NT2/D1 (cell line): ENCODE results near the gene BCKDHA.

Experiments used
- DNase-seq: peaks from one replicate; pipeline ENCODE4 v3.0.0-alpha.2; 2011; ENCODE audit warnings: low read depth, low spot score
- H3K27me3 ChIP-seq: 2 replicates; pipeline ENCODE4 v1.6.0; 2011; ENCODE audit warnings: mild to moderate bottlenecking; ENCODE audit not compliant: insufficient read length, insufficient read depth
- H3K36me3 ChIP-seq: 2 replicates; pipeline ENCODE4 v1.6.1; 2011; ENCODE audit warnings: mild to moderate bottlenecking, low read length, mixed read lengths; ENCODE audit not compliant: insufficient read depth, insufficient read length
- H3K4me1 ChIP-seq: 2 replicates; pipeline ENCODE4 v1.5.1; 2011; ENCODE audit not compliant: insufficient read depth, insufficient read length
- H3K4me3 ChIP-seq: 2 replicates; pipeline ENCODE4 v1.5.1; 2011; ENCODE audit warnings: low read depth; ENCODE audit not compliant: insufficient read length
- H3K9ac ChIP-seq: 2 replicates; pipeline ENCODE4 v1.6.0; 2011; ENCODE audit warnings: low read depth; ENCODE audit not compliant: insufficient read length
- H3K9me3 ChIP-seq: 2 replicates; pipeline ENCODE4 v1.5.1; 2011; ENCODE audit warnings: mild to moderate bottlenecking, low read length; ENCODE audit not compliant: insufficient read depth
- SUZ12 ChIP-seq: IDR thresholded peaks from 2 replicates; pipeline ENCODE4 v1.6.1; 2011; ENCODE audit not compliant: insufficient read length, insufficient read depth; ENCODE audit errors: extremely low read depth
- YY1 ChIP-seq: IDR thresholded peaks from 2 replicates; pipeline ENCODE4 v1.6.1; 2011; ENCODE audit not compliant: insufficient read length, insufficient read depth
- ZNF274 ChIP-seq: IDR thresholded peaks from 2 replicates; pipeline ENCODE4 v1.6.1; 2011; ENCODE audit warnings: mild to moderate bottlenecking, low read depth, low read length

The BCKDHA gene

GRCh38 chr19:41353466-41354342 is 43.9 kb upstream of the BCKDHA start, which contains the start of gene TGFB1:
Gene TGFB1, minus strand, starts transcription at chr19:41353922. Its CDS starts 878 bp downstream, at chr19:41353044.
- DNase-seq: no peak
- TF ChIP-seq ZNF274: no peak
- no peak for TF ChIP-seq YY1
- TF ChIP-seq SUZ12: no peak
- Histone ChIP-seq H3K4me3 (peak within 1 kb of the TSS; percentile 56), H3K9me3 (no peaks in the 10 kb centered on the region), H3K4me1 (peaks cover 13% of the 10 kb centered on the region), H3K36me3 (peaks cover 7% of the 10 kb centered on the region), H3K9ac (peak within 1 kb of the TSS; percentile 86), H3K27me3 (peaks cover 26% of the 10 kb centered on the region)

DNA sequence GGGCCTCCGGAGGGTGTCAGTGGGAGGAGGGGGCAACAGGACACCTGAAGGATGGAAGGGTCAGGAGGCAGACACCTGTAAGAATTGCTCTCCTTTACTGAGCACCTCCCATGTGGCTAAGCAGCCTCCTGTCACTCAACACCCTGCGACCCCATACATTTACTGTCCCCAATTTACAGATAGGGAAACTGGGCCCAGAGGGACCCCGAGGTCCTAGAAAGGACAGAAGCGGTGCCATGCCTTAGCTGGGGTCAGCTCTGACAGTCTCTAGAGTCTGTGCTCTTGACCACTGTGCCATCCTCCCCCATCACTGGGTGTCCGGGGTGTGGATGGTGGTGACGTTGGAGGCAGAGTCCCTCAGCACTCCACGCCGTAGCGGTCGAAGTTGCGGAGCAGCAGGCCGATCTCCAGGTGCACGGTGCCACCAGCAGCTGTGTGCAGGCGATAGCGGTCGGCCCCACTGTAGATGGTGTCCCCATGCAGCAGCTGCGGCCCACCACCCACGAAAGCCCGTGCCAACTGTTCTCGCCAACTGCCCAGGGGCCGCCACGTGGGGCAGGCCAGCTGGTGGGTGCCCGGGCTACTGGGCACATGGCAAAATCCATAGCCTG is 43.2 kb upstream of the BCKDHA start:
- H3K9ac ChIP-seq: peak overlapping the region; percentile 70

GRCh38 chr19:41355035-41355434 is 42.6 kb upstream of the BCKDHA start:
- peaks cover 7% of the 10 kb centered on the region for H3K36me3 ChIP-seq
- H3K4me3 ChIP-seq: no peak overlapping the region
- H3K9ac ChIP-seq: no peak overlapping the region
- TF ChIP-seq SUZ12 (no peak), YY1 (no peak), ZNF274 (no peak)
- peaks cover 26% of the 10 kb centered on the region for H3K27me3 ChIP-seq
- peaks cover 13% of the 10 kb centered on the region for H3K4me1 ChIP-seq
- no peak for DNase-seq
- no peaks in the 10 kb centered on the region for H3K9me3 ChIP-seq

More for the DNA sequence above, 43.2 kb upstream of the BCKDHA start:
- H3K9me3 ChIP-seq: no peaks in the 10 kb centered on the region
- peak overlapping the region; percentile 27 for H3K4me3 ChIP-seq
- peaks cover 13% of the 10 kb centered on the region for H3K4me1 ChIP-seq
- H3K36me3 ChIP-seq: peaks cover 7% of the 10 kb centered on the region
- H3K27me3 ChIP-seq: peaks cover 26% of the 10 kb centered on the region
- no peak for DNase-seq
- no peak for TF ChIP-seq SUZ12
- TF ChIP-seq ZNF274: no peak
- no peak for TF ChIP-seq YY1

- no peak for DNase-seq
- peaks cover 21% of the 10 kb centered on the region for H3K27me3 ChIP-seq
- no peaks in the 10 kb centered on the region for H3K9me3 ChIP-seq
- peaks cover 7% of the 10 kb centered on the region for H3K36me3 ChIP-seq
- no peak overlapping the region for H3K9ac ChIP-seq
- H3K4me1 ChIP-seq: peaks cover 13% of the 10 kb centered on the region
- TF ChIP-seq ZNF274 (no peak), YY1 (no peak), SUZ12 (no peak)
- H3K4me3 ChIP-seq: no peak overlapping the region
These were observed 41.8 kb upstream of the BCKDHA start for GRCh38 chr19:41355802-41356201.

- TF ChIP-seq YY1 (no peak), ZNF274 (no peak), SUZ12 (no peak)
- no peak overlapping the region for H3K9ac ChIP-seq
- no peak overlapping the region for H3K4me3 ChIP-seq
- DNase-seq: no peak
- H3K9me3 ChIP-seq: no peaks in the 10 kb centered on the region
- peaks cover 10% of the 10 kb centered on the region for H3K4me1 ChIP-seq
- H3K27me3 ChIP-seq: peaks cover 8% of the 10 kb centered on the region
- peaks cover 12% of the 10 kb centered on the region for H3K36me3 ChIP-seq
These were observed 40.5 kb upstream of the BCKDHA start for GRCh38 chr19:41356984-41357739.

- peaks cover 4% of the 10 kb centered on the region for H3K27me3 ChIP-seq
These were observed 39.9 kb upstream of the BCKDHA start for GRCh38 chr19:41357746-41358145.

GRCh38 chr19:41359741-41360140 is 37.9 kb upstream of the BCKDHA start:
- Histone ChIP-seq H3K4me3 (no peak overlapping the region), H3K9ac (no peak overlapping the region), H3K27me3 (no peaks in the 10 kb centered on the region), H3K9me3 (no peaks in the 10 kb centered on the region), H3K36me3 (peaks cover 10% of the 10 kb centered on the region), H3K4me1 (peaks cover 5% of the 10 kb centered on the region)
- DNase-seq: no peak
- TF ChIP-seq SUZ12 (no peak), ZNF274 (no peak), YY1 (no peak)

More at GRCh38 chr19:41357746-41358145, 39.9 kb upstream of the BCKDHA start:
- DNase-seq: no peak
- no peaks in the 10 kb centered on the region for H3K9me3 ChIP-seq
- TF ChIP-seq YY1 (no peak), ZNF274 (no peak), SUZ12 (no peak)
- H3K36me3 ChIP-seq: peaks cover 12% of the 10 kb centered on the region
- no peak overlapping the region for H3K4me3 ChIP-seq
- no peak overlapping the region for H3K9ac ChIP-seq
- peaks cover 10% of the 10 kb centered on the region for H3K4me1 ChIP-seq
